Fibroblast of lung (primary cell): Measurements from ENCODE around the gene SCIN. TPM values are rescaled to one million over a fixed set of nuclear protein-coding genes. Genes with fewer than 3 reads are reported as not detected.

ENCODE experiments used
- DNase-seq, 2 donors: peaks; one replicate each; pipeline versions ENCODE4 v3.0.0 to v3.0.0-alpha.2; 2010; ENCODE audit warnings: low read depth in 2 of 2
- H2AFZ ChIP-seq: 2 replicates; pipeline ENCODE4 v1.5.1; 2012; ENCODE audit warnings: low read length, control low read depth, inconsistent platforms
- H3K27ac ChIP-seq: 2 replicates; pipeline ENCODE4 v1.5.1; 2011; ENCODE audit warnings: low read length, control low read depth; ENCODE audit not compliant: insufficient read depth
- H3K27me3 ChIP-seq: 2 replicates; pipeline ENCODE4 v1.5.1; 2011; ENCODE audit warnings: mild to moderate bottlenecking, low read length; ENCODE audit not compliant: control insufficient read depth, insufficient read depth
- H3K36me3 ChIP-seq: 2 replicates; pipeline ENCODE4 v1.5.1; 2011; ENCODE audit warnings: low read length; ENCODE audit not compliant: control insufficient read depth, insufficient read depth
- H3K4me1 ChIP-seq: 2 replicates; pipeline ENCODE4 v1.5.1; 2011; ENCODE audit warnings: low read length; ENCODE audit not compliant: control insufficient read depth, insufficient read depth; ENCODE audit errors: extremely low read depth
- H3K4me2 ChIP-seq: 2 replicates; pipeline ENCODE4 v1.5.1; 2011; ENCODE audit warnings: low read length, control low read depth; ENCODE audit not compliant: insufficient read depth; ENCODE audit errors: extremely low read depth
- H3K4me3 ChIP-seq, 4 experiments: fragments of 200-600 bp in 1 of 4; sonication (generic) in 1 of 4; replicated peaks in 1 of 4; 2 replicates each; pipeline ENCODE4 v1.5.1; 2011 to 2016; ENCODE audit warnings: low read length in 4 of 4, low read depth in 3 of 4, mild to moderate bottlenecking in 3 of 4, control low read depth in 2 of 4, inconsistent platforms in 1 of 4, mixed read lengths in 1 of 4; ENCODE audit not compliant: insufficient read depth in 1 of 4; ENCODE audit errors: control extremely low read depth in 1 of 4
- H3K79me2 ChIP-seq: 2 replicates; pipeline ENCODE4 v1.5.1; 2012; ENCODE audit warnings: mild to moderate bottlenecking, low read length, inconsistent platforms; ENCODE audit not compliant: control insufficient read depth, insufficient read depth
- H3K9ac ChIP-seq: 2 replicates; pipeline ENCODE4 v1.5.1; 2011; ENCODE audit warnings: mild to moderate bottlenecking, low read length, control low read depth; ENCODE audit not compliant: insufficient read depth
- H3K9me3 ChIP-seq: 2 replicates; pipeline ENCODE4 v1.5.1; 2012; ENCODE audit warnings: low read depth, low read length; ENCODE audit not compliant: control insufficient read depth, insufficient read depth
- H4K20me1 ChIP-seq: 2 replicates; pipeline ENCODE4 v1.5.1; 2011; ENCODE audit warnings: low read length; ENCODE audit not compliant: control insufficient read depth, insufficient read depth; ENCODE audit errors: extremely low read depth
- EZH2 ChIP-seq: IDR thresholded peaks from 2 replicates; pipeline ENCODE4 v1.5.1; 2012; ENCODE audit warnings: low read length, control low read depth, mild to moderate bottlenecking; ENCODE audit errors: missing control alignments
- polyA plus RNA-seq, 2 donors: library from polyadenylated mRNA; depleted of rRNA in 1 of 2; stranded (reverse) in 1 of 2; unstranded in 1 of 2; fragments of >200 nt; gene quantifications; 2 replicates each; pipeline ENCODE4 v1.2.1, GENCODE V29; 2011 to 2012; ENCODE audit warnings: missing spikeins in 1 of 2
- total RNA-seq: library from RNA; depleted of rRNA; stranded (reverse); fragments of >200 nt; gene quantifications from 2 replicates; pipeline ENCODE4 v1.2.1, GENCODE V29; 2014
- TF ChIP-seq, protein P1 (sequence below), 2 donors: IDR thresholded peaks in 1 of 2; conservative IDR thresholded peaks in 1 of 2; 1 replicate in 1 of 2; 2 replicates in 1 of 2; pipeline ENCODE4 v1.5.1; 2011 to 2012; ENCODE audit warnings: low read length in 2 of 2, control low read depth in 1 of 2, inconsistent platforms in 1 of 2, low read depth in 1 of 2, mild to moderate bottlenecking in 1 of 2

The SCIN gene
- total and polyA plus RNA-seq, 2 donors (not counting 1 experiment from before 2014, with no cell fraction given): 0.08 to 0.17 TPM

GRCh38 chr7:12529971-12530710 is 40.4 kb upstream of the SCIN start:
- no peak for DNase-seq
- Histone ChIP-seq H3K36me3 (no peaks in the 10 kb centered on the region), H3K4me2 (no peak overlapping the region), H2AFZ (no peak overlapping the region), H3K4me1 (no peaks in the 10 kb centered on the region), H3K4me3 (no peak overlapping the region), H3K9me3 (no peaks in the 10 kb centered on the region), H4K20me1 (no peaks in the 10 kb centered on the region), H3K27ac (no peak overlapping the region), H3K79me2 (no peaks in the 10 kb centered on the region), H3K9ac (no peak overlapping the region), H3K27me3 (no peaks in the 10 kb centered on the region)
- no peak for TF ChIP-seq EZH2
- TF ChIP-seq, protein P1, sequence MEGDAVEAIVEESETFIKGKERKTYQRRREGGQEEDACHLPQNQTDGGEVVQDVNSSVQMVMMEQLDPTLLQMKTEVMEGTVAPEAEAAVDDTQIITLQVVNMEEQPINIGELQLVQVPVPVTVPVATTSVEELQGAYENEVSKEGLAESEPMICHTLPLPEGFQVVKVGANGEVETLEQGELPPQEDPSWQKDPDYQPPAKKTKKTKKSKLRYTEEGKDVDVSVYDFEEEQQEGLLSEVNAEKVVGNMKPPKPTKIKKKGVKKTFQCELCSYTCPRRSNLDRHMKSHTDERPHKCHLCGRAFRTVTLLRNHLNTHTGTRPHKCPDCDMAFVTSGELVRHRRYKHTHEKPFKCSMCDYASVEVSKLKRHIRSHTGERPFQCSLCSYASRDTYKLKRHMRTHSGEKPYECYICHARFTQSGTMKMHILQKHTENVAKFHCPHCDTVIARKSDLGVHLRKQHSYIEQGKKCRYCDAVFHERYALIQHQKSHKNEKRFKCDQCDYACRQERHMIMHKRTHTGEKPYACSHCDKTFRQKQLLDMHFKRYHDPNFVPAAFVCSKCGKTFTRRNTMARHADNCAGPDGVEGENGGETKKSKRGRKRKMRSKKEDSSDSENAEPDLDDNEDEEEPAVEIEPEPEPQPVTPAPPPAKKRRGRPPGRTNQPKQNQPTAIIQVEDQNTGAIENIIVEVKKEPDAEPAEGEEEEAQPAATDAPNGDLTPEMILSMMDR (conservative IDR thresholded peaks at IDR 0.05 in 1 of 2, IDR thresholded peaks at IDR 0.05 in 1 of 2; ENCODE audit: low read depth in 1 of 2, low read length in 2 of 2): no peak

- Histone ChIP-seq H3K36me3 (no peaks in the 10 kb centered on the region), H3K4me1 (no peaks in the 10 kb centered on the region), H3K27me3 (no peaks in the 10 kb centered on the region), H4K20me1 (no peaks in the 10 kb centered on the region), H3K79me2 (no peaks in the 10 kb centered on the region), H3K27ac (no peak overlapping the region), H3K9ac (no peak overlapping the region), H3K4me3 (no peak overlapping the region), H2AFZ (no peak overlapping the region), H3K4me2 (no peak overlapping the region), H3K9me3 (no peaks in the 10 kb centered on the region)
- TF ChIP-seq EZH2: no peak
- TF ChIP-seq, protein P1 (conservative IDR thresholded peaks at IDR 0.05 in 1 of 2, IDR thresholded peaks at IDR 0.05 in 1 of 2; ENCODE audit: low read depth in 1 of 2, low read length in 2 of 2): no peak
- no peak for DNase-seq
Measured at GRCh38 chr7:12531784-12532183, 38.7 kb upstream of the SCIN start.

DNA sequence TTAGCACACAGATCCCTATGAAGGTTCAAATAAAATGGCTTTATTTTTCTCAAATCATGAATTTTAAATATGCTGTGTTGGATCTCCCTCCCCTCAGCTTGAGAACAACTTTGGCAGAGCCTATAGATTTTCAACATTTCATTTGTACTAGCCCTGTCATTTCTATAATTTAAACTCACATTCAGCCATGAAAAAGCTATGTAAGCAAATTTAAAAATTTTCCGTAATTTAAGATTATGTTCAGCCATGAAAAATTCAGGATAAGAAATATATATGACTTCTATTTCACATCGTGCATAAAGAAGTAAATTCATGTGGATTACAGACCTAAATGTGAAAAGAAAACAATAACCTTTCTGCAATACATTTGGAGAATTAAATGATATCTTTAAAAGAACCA is 36.5 kb upstream of the SCIN start:
- no peak overlapping the region for H3K9ac ChIP-seq
- no peaks in the 10 kb centered on the region for H3K9me3 ChIP-seq
- H3K36me3 ChIP-seq: no peaks in the 10 kb centered on the region
- no peaks in the 10 kb centered on the region for H3K4me1 ChIP-seq
- no peaks in the 10 kb centered on the region for H3K79me2 ChIP-seq
- H2AFZ ChIP-seq: no peak overlapping the region
- H4K20me1 ChIP-seq: no peaks in the 10 kb centered on the region
- H3K27ac ChIP-seq: no peak overlapping the region
- DNase-seq: no peak
- no peak overlapping the region for H3K4me2 ChIP-seq
- H3K27me3 ChIP-seq: no peaks in the 10 kb centered on the region
- TF ChIP-seq, protein P1 (conservative IDR thresholded peaks at IDR 0.05 in 1 of 2, IDR thresholded peaks at IDR 0.05 in 1 of 2; ENCODE audit: low read depth in 1 of 2, low read length in 2 of 2): no peak
- TF ChIP-seq EZH2: no peak
- H3K4me3 ChIP-seq: no peak overlapping the region
